Measurements from ENCODE around the gene SNX11.

The SNX11 gene

GRCh38 chr17:48162946-48163506, 55.5 kb downstream of the SNX11 start:
- DNase-seq, result no peak

GRCh38 chr17:48163809-48164208, 56.2 kb downstream of the SNX11 start:
- no peak for DNase-seq

GRCh38 chr17:48169926-48170325, 62.4 kb downstream of the SNX11 start:
- DNase-seq, result no peak
